Esophagus squamous epithelium (tissue), 4 donors: Measurements from ENCODE around the gene CDC16.

Experiments used
- POLR2A ChIP-seq, 4 donors: fragments of 450-650 bp; IDR thresholded peaks; one replicate each; pipeline ENCODE4 v1.6.1; 2017; ENCODE audit warnings: antibody characterized with exemption in 4 of 4, mild to moderate bottlenecking in 4 of 4, moderate library complexity in 3 of 4
- TF ChIP-seq, protein P1 (sequence below), 6 experiments: fragments of 450-650 bp in 4 of 6; fragments of 200-600 bp in 2 of 6; sonication (generic) in 2 of 6; IDR thresholded peaks; one replicate each; pipeline ENCODE4 v1.5.1; 2016 to 2019; ENCODE audit warnings: antibody characterized with exemption in 6 of 6, mild to moderate bottlenecking in 4 of 6, moderate library complexity in 4 of 6

DNA sequence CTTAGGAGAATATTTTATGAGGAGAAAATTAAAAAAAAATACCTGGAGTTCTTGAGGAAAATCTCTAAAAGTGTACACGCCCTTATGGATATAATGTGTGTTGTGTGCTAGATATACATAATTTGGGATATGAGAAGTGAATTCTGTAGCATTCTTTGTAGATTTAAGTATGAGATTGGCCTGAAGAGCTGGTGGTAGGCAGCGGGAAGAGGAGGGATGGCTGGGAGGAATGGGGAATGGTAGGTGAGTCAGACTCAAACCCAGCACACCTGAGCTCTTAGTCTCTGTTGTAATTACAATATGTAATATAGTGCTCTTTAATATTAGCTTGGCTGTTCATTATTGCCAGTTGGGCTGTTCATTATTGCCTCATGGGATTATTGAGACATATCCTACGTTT lies 86.6 kb downstream of the CDC16 start:
- TF ChIP-seq, protein P1, sequence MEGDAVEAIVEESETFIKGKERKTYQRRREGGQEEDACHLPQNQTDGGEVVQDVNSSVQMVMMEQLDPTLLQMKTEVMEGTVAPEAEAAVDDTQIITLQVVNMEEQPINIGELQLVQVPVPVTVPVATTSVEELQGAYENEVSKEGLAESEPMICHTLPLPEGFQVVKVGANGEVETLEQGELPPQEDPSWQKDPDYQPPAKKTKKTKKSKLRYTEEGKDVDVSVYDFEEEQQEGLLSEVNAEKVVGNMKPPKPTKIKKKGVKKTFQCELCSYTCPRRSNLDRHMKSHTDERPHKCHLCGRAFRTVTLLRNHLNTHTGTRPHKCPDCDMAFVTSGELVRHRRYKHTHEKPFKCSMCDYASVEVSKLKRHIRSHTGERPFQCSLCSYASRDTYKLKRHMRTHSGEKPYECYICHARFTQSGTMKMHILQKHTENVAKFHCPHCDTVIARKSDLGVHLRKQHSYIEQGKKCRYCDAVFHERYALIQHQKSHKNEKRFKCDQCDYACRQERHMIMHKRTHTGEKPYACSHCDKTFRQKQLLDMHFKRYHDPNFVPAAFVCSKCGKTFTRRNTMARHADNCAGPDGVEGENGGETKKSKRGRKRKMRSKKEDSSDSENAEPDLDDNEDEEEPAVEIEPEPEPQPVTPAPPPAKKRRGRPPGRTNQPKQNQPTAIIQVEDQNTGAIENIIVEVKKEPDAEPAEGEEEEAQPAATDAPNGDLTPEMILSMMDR (IDR thresholded peaks at IDR 0.05): no peak
- no peak for TF ChIP-seq POLR2A (IDR thresholded peaks at IDR 0.05)
